ENCODE data around the gene TAS2R14.

TAS2R14 gene

DNA sequence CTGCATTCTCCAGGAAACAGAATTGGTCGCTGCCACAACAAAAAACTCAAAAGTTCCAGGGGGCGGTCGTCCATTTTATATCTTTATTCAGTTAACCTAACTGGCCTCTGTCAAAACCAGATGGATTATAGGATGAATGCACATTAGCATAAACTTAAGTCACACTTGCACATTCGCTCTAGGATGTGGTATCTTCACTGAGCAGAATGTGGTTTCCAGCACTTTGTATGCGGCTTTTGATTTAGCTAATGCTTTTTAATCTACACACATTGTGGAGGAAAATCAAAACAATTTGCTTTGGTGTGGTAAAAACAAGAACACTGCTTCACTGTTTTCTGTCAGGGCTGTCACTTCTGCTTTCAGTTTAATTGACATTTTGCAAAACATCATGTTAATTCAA lies 43.2 kb upstream of the TAS2R14 start (continued):
- TF ChIP-seq, protein P1, sequence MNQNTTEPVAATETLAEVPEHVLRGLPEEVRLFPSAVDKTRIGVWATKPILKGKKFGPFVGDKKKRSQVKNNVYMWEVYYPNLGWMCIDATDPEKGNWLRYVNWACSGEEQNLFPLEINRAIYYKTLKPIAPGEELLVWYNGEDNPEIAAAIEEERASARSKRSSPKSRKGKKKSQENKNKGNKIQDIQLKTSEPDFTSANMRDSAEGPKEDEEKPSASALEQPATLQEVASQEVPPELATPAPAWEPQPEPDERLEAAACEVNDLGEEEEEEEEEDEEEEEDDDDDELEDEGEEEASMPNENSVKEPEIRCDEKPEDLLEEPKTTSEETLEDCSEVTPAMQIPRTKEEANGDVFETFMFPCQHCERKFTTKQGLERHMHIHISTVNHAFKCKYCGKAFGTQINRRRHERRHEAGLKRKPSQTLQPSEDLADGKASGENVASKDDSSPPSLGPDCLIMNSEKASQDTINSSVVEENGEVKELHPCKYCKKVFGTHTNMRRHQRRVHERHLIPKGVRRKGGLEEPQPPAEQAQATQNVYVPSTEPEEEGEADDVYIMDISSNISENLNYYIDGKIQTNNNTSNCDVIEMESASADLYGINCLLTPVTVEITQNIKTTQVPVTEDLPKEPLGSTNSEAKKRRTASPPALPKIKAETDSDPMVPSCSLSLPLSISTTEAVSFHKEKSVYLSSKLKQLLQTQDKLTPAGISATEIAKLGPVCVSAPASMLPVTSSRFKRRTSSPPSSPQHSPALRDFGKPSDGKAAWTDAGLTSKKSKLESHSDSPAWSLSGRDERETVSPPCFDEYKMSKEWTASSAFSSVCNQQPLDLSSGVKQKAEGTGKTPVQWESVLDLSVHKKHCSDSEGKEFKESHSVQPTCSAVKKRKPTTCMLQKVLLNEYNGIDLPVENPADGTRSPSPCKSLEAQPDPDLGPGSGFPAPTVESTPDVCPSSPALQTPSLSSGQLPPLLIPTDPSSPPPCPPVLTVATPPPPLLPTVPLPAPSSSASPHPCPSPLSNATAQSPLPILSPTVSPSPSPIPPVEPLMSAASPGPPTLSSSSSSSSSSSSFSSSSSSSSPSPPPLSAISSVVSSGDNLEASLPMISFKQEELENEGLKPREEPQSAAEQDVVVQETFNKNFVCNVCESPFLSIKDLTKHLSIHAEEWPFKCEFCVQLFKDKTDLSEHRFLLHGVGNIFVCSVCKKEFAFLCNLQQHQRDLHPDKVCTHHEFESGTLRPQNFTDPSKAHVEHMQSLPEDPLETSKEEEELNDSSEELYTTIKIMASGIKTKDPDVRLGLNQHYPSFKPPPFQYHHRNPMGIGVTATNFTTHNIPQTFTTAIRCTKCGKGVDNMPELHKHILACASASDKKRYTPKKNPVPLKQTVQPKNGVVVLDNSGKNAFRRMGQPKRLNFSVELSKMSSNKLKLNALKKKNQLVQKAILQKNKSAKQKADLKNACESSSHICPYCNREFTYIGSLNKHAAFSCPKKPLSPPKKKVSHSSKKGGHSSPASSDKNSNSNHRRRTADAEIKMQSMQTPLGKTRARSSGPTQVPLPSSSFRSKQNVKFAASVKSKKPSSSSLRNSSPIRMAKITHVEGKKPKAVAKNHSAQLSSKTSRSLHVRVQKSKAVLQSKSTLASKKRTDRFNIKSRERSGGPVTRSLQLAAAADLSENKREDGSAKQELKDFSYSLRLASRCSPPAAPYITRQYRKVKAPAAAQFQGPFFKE (tag by site-specific recombination; IDR thresholded peaks at IDR 0.05; ENCODE audit: borderline replicate concordance): no peak

GRCh38 chr12:10974965-10975364 lies 35.9 kb upstream of the TAS2R14 start:
- TF ChIP-seq KLF7 (tag by site-specific recombination; IDR thresholded peaks at IDR 0.05; ENCODE audit: borderline replicate concordance) (no peak), ZNF561 (tag by site-specific recombination; IDR thresholded peaks at IDR 0.05; ENCODE audit: borderline replicate concordance) (no peak), ZNF133 (tag by site-specific recombination; IDR thresholded peaks at IDR 0.05) (no peak)
- ChIA-PET POLR2A (no interaction called here), CTCF (interaction anchor here (0.5 to 1.1 kb wide), 2 partner anchors 27 to 202 kb away, joined by 5 to 7 read pairs; no protein-coding TSS in a partner anchor)
- Histone ChIP-seq H3K27ac (ENCODE audit: extremely low read depth, low read depth, low read length) (no peak overlapping the region), H3K9me3 (ENCODE audit: control insufficient read depth, insufficient read depth, low read depth, low read length) (no peaks in the 10 kb centered on the region), H3K4me1 (ENCODE audit: control insufficient read depth, insufficient read depth, low read length) (no peaks in the 10 kb centered on the region), H3K4me3 (ENCODE audit: low read depth, low read length) (no peak overlapping the region), H3K36me3 (ENCODE audit: control insufficient read depth in 2 of 2, insufficient read depth in 1 of 2, low read length in 2 of 2) (no peaks in the 10 kb centered on the region)

GRCh38 chr12:10968765-10969456 lies 29.8 kb upstream of the TAS2R14 start:
- Histone ChIP-seq H3K4me1 (ENCODE audit: control insufficient read depth, insufficient read depth, low read length) (no peaks in the 10 kb centered on the region), H3K27ac (ENCODE audit: extremely low read depth, low read depth, low read length) (no peak overlapping the region), H3K36me3 (ENCODE audit: control insufficient read depth in 2 of 2, insufficient read depth in 1 of 2, low read length in 2 of 2) (no peaks in the 10 kb centered on the region), H3K9me3 (ENCODE audit: control insufficient read depth, insufficient read depth, low read depth, low read length) (no peaks in the 10 kb centered on the region), H3K4me3 (ENCODE audit: low read depth, low read length) (no peak overlapping the region)
- CTCF ChIA-PET: interaction anchor here (0.6 kb wide), 1 partner anchor 22 kb away, joined by 3 read pairs; no protein-coding TSS in a partner anchor
- POLR2A ChIA-PET: no interaction called here
- TF ChIP-seq, protein P2, sequence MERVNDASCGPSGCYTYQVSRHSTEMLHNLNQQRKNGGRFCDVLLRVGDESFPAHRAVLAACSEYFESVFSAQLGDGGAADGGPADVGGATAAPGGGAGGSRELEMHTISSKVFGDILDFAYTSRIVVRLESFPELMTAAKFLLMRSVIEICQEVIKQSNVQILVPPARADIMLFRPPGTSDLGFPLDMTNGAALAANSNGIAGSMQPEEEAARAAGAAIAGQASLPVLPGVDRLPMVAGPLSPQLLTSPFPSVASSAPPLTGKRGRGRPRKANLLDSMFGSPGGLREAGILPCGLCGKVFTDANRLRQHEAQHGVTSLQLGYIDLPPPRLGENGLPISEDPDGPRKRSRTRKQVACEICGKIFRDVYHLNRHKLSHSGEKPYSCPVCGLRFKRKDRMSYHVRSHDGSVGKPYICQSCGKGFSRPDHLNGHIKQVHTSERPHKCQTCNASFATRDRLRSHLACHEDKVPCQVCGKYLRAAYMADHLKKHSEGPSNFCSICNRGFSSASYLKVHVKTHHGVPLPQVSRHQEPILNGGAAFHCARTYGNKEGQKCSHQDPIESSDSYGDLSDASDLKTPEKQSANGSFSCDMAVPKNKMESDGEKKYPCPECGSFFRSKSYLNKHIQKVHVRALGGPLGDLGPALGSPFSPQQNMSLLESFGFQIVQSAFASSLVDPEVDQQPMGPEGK (tag by site-specific recombination; IDR thresholded peaks at IDR 0.05): no peak
- TF ChIP-seq KLF10 (tag by site-specific recombination; IDR thresholded peaks at IDR 0.05) (no peak), ZNF140 (tag by site-specific recombination; IDR thresholded peaks at IDR 0.05) (no peak), ZBTB7A (tag by site-specific recombination; IDR thresholded peaks at IDR 0.05; ENCODE audit: low read depth) (no peak), OVOL3 (tag by site-specific recombination; IDR thresholded peaks at IDR 0.05) (no peak), ZNF394 (tag by site-specific recombination; IDR thresholded peaks at IDR 0.05; ENCODE audit: borderline replicate concordance) (no peak), PRDM10 (tag by site-specific recombination; IDR thresholded peaks at IDR 0.05) (no peak), ZNF211 (tag by site-specific recombination; IDR thresholded peaks at IDR 0.05; ENCODE audit: low read depth) (no peak), BCL11A (tag by site-specific recombination; IDR thresholded peaks at IDR 0.05; ENCODE audit: low read depth) (no peak)
- TF ChIP-seq, protein P3, sequence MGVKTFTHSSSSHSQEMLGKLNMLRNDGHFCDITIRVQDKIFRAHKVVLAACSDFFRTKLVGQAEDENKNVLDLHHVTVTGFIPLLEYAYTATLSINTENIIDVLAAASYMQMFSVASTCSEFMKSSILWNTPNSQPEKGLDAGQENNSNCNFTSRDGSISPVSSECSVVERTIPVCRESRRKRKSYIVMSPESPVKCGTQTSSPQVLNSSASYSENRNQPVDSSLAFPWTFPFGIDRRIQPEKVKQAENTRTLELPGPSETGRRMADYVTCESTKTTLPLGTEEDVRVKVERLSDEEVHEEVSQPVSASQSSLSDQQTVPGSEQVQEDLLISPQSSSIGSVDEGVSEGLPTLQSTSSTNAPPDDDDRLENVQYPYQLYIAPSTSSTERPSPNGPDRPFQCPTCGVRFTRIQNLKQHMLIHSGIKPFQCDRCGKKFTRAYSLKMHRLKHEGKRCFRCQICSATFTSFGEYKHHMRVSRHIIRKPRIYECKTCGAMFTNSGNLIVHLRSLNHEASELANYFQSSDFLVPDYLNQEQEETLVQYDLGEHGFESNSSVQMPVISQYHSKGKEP (tag by site-specific recombination; IDR thresholded peaks at IDR 0.05): no peak
- TF ChIP-seq, protein P4, sequence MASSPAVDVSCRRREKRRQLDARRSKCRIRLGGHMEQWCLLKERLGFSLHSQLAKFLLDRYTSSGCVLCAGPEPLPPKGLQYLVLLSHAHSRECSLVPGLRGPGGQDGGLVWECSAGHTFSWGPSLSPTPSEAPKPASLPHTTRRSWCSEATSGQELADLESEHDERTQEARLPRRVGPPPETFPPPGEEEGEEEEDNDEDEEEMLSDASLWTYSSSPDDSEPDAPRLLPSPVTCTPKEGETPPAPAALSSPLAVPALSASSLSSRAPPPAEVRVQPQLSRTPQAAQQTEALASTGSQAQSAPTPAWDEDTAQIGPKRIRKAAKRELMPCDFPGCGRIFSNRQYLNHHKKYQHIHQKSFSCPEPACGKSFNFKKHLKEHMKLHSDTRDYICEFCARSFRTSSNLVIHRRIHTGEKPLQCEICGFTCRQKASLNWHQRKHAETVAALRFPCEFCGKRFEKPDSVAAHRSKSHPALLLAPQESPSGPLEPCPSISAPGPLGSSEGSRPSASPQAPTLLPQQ (tag by site-specific recombination; IDR thresholded peaks at IDR 0.05): no peak
